SJSA1 (cell line): ENCODE data around the gene TWSG1. TPM values are rescaled to one million over a fixed set of nuclear protein-coding genes. Genes with fewer than 3 reads are reported as not detected.
"Not testable (repeated sequence)": the region's sequence is repeated elsewhere in the genome, so short reads cannot be mapped to it uniquely, and the experiment has no call there.

Experiments used
- DNase-seq, 2 experiments: peaks; one replicate each; pipeline ENCODE4 v3.0.0-alpha.2; 2015 to 2020; ENCODE audit warnings: low spot score in 2 of 2, low read depth in 1 of 2
- H3K27ac ChIP-seq: fragments of 250-450 bp; sonication (Bioruptor Pico); 2 replicates; pipeline ENCODE4 v1.5.1; 2020; ENCODE audit warnings: mild to moderate bottlenecking, moderate library complexity
- H3K27me3 ChIP-seq: fragments of 250-450 bp; sonication (Bioruptor Pico); replicated peaks from 2 replicates; pipeline ENCODE4 v1.5.1; 2020; ENCODE audit warnings: mild to moderate bottlenecking, moderate library complexity
- H3K36me3 ChIP-seq: fragments of 250-450 bp; sonication (Bioruptor Pico); 2 replicates; pipeline ENCODE4 v1.5.1; 2020; ENCODE audit warnings: mild to moderate bottlenecking
- H3K4me1 ChIP-seq: fragments of 250-450 bp; sonication (Bioruptor Pico); replicated peaks from 2 replicates; pipeline ENCODE4 v1.6.1; 2021; ENCODE audit warnings: mild to moderate bottlenecking
- H3K4me3 ChIP-seq: fragments of 250-450 bp; sonication (Bioruptor Pico); 2 replicates; pipeline ENCODE4 v1.5.1; 2020; ENCODE audit warnings: mild to moderate bottlenecking
- H3K9me3 ChIP-seq: fragments of 250-450 bp; sonication (Bioruptor Pico); replicated peaks from 2 replicates; pipeline ENCODE4 v1.5.1; 2020; ENCODE audit warnings: mild to moderate bottlenecking
- total RNA-seq: library from RNA; depleted of rRNA; stranded (reverse); fragments of >200 nt; shearing (Covaris generic); gene quantifications from 2 replicates; pipeline ENCODE4 v1.2.3, GENCODE V29; 2014

Gene TWSG1
- total RNA-seq, 1 experiment from 2014 or later: 153 TPM

DNA sequence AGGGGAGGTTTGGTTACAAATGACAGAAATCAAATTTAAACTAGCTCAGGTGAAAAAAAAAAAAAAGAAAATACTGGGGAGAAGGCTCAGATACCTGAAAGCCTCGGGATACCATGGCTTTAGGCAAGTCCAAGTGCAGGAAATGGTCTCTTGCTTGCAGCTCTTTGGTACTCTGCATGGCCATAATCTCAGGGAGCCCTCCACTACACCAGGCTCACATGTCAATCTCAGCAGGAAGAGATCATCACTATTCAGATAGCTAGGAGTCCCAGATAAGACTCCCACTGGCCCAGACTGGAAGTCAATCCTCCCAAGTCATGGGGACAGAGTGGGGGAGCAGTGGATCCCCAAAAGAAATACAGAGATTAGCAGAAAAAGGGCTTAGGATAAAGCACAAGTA lies 75.9 kb downstream of the TWSG1 start:
- Histone ChIP-seq H3K27me3 (no peaks in the 10 kb centered on the region), H3K4me1 (0 out of 2 replicates have a peak, but pooled peaks cover 3% of the 10 kb centered on the region), H3K9me3 (no peaks in the 10 kb centered on the region), H3K36me3 (no peaks in the 10 kb centered on the region), H3K4me3 (no peak overlapping the region), H3K27ac (no peak overlapping the region)
- DNase-seq: no peak

DNA sequence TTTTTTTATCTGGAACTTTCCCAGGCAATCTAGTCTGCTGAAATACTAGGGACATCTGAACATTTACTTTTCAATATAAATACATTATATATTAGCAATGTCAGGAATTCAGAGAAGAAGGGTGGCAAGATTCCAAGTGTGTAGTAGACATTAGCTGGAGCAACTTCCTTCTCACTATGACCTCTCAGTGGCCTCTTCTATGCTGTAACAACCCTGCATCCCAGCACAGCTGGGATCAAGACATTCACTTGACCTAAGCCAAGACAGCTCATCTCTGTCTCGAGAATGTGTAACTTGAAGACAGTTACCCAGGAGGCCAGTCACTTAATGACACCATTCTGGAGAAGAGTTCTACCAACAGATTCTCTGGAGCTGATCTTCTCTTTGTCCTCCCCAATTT lies 79.0 kb downstream of the TWSG1 start:
- no peak for DNase-seq

DNA sequence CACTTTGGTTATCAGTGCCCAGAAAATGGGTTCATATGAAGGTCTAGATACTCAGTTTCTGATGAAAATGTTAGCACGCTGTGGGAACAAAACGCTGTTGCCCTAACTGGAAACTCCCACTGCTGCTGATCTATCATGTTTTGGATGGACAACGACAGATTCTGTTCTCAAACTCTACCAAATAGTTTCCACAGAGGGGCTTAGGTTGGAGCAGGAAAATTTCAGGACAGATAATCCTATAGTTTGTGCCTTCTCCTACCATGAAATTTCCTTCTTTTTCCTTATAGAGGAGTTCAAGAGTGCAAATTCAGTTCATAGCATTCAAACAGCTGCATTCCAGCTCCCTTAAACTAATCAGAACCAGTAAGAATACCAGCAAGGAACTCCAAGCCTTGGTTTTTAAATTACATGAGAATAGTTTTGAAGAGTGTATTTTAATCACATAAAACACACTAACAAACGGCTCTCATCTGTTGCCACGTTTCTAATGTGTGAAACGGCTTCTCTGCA lies 82.0 kb downstream of the TWSG1 start:
- Histone ChIP-seq H3K27me3 (no peaks in the 10 kb centered on the region), H3K27ac (peak overlapping the region; percentile 48), H3K4me1 (peaks cover 29% of the 10 kb centered on the region), H3K36me3 (no peaks in the 10 kb centered on the region), H3K4me3 (no peak overlapping the region), H3K9me3 (no peaks in the 10 kb centered on the region)
- no peak for DNase-seq

More for the DNA sequence above, 79.0 kb downstream of the TWSG1 start:
- no peaks in the 10 kb centered on the region for H3K27me3 ChIP-seq
- H3K4me3 ChIP-seq: no peak overlapping the region
- no peak overlapping the region for H3K27ac ChIP-seq
- H3K4me1 ChIP-seq: peaks cover 22% of the 10 kb centered on the region
- no peaks in the 10 kb centered on the region for H3K9me3 ChIP-seq
- no peaks in the 10 kb centered on the region for H3K36me3 ChIP-seq

DNA sequence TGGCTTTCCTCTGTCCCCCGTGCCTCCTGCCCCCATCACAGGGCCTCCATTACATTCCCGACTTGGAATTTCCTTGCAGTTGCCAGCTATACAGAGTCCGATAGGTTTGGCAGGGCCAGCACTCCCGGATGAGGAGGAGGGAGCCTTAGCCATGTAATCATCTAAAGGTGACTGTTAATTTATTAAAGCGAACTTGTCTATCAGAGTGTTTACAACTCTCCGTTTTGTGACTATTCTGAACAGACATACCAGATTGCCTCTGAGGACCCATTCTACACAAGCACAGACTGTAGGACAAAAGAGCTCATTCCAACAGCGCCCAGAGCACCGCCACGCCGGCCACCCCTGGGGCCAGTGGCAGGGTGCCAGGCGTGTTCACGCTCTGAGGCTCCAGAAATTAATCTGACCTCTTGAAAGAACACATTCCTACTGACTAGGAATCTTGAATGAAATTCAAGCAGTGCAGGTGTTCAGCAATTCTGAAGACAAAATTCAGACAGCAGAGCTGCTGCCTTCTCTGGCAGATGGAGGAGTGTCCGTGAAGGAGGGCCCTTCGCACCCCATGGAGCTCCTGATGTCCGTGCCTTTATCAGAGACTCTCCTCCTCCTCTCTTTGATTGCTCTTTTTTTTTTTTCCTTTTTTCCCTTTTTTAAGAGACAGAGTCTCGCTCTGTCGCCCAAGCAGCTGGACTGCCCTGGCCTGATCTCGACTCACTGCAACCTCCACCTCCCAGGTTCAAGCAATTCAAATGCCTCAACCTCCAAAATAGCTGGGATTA lies 82.7 kb downstream of the TWSG1 start:
- DNase-seq: peak; percentile 67 to 82
- H3K27ac ChIP-seq: peak overlapping the region; percentile 48
- H3K27me3 ChIP-seq: no peaks in the 10 kb centered on the region
- peaks cover 29% of the 10 kb centered on the region for H3K4me1 ChIP-seq
- H3K4me3 ChIP-seq: no peak overlapping the region
- H3K36me3 ChIP-seq: no peaks in the 10 kb centered on the region
- H3K9me3 ChIP-seq: no peaks in the 10 kb centered on the region

DNA sequence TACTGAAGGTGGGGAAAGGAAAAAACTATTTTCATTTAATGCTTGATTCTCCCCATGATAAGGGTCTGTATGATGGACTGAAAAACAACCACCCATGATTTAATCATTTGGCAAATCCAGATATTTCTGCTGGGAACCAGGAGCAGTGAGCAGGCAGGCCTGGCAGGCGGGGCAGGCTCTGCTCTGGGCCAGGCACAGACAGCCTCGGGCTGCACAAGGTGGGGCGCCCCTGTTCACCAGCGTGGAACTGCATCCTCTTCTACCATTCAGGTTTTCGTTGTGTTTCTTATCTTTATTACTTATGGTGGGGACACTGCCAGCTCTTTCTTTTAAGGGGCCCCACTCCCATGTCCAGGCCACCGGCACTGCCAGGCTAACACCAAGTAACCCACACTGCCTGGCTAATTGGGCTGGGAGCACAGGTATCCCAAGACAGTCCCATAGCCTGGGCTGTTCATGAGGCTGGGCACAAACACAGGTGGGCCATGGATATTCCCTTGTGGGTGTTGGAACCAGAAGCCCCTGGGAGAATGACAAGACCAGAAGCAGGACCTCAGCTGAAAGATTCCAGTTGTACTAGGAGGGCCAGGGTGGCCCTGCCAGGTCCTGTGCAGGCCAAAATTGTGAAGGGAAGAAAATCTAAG lies 83.6 kb downstream of the TWSG1 start:
- H3K9me3 ChIP-seq: no peaks in the 10 kb centered on the region

DNA sequence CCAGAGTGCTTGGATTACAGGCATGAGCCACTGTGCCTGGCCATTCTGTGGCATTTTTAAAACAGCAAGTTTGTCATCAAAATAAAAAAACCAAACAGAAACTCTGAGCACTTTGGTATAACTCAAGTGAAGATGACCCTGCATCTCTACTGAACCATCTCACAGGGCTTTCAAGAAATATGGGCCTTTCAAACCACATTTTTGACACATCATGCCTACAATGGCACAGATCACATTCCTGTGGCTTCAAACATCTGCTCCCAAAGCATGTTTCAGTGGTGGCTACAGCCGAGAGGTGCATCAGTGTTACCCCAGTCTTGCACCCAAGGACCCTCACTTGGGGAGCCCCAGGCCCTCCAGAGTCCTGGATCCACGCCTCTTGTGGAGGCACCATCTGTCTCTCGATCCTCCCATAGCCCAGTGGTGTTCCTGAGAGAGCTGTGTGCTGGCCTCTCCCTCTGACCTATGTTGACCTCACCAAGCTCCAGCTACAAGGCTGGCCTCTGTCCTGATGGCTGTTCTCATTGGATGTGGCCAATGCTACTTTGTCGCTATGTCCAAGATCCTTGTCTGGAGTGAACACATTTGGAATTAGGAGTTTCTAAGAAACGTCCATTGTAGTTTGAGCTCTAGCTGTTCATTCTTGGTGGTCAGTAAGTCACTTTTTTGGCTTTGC lies 85.5 kb downstream of the TWSG1 start:
- Histone ChIP-seq H3K9me3 (no peaks in the 10 kb centered on the region), H3K36me3 (no peaks in the 10 kb centered on the region), H3K27ac (no peak overlapping the region), H3K4me3 (no peak overlapping the region), H3K4me1 (peaks cover 26% of the 10 kb centered on the region), H3K27me3 (no peaks in the 10 kb centered on the region)
- peak in 1 of 2 experiments; percentile 26 for DNase-seq

More for the DNA sequence above, 83.6 kb downstream of the TWSG1 start:
- peaks cover 29% of the 10 kb centered on the region for H3K4me1 ChIP-seq
- H3K27me3 ChIP-seq: no peaks in the 10 kb centered on the region
- H3K36me3 ChIP-seq: no peaks in the 10 kb centered on the region
- H3K27ac ChIP-seq: no peak overlapping the region
- no peak overlapping the region for H3K4me3 ChIP-seq
- no peak for DNase-seq

DNA sequence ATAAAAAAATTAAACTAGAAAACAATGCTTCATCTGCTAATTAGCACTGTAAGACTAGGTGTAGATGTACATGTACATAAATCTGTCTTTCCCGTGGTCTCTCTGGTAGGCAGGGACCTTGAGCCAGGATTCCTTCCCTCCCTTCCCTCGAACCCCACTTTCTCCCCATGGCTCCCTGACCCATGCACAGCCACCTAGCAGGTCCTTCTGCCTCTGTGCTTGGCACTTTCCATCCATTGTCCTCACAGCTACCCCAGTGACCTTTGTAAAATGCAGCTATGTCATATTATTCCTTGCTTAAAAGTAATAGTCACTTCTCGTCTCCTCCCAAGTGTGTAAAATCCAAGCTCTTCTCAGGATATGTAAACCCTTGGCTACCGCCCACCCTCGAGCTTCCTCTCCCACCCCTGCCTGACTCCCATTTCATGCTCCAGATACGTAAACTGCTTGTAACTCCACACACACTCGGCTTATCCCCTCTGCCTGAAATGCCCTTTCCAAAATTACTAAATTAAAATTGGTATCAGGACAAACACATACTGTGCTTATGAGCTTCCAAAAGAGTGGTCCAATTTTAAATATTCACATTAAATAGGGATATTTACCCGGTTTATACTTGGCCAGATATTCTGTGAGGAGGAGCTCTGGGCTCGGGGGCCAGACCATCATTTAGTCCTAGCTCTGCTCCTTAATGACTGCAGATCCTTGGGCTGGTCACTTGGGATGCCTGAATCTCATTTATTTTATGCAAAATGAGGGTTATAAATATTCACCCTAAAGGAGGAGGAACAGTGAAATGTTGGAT lies 86.7 kb downstream of the TWSG1 start:
- no peak overlapping the region for H3K27ac ChIP-seq
- peaks cover 22% of the 10 kb centered on the region for H3K4me1 ChIP-seq
- DNase-seq: no peak
- H3K36me3 ChIP-seq: no peaks in the 10 kb centered on the region
- no peak overlapping the region for H3K4me3 ChIP-seq
- H3K9me3 ChIP-seq: no peaks in the 10 kb centered on the region
- no peaks in the 10 kb centered on the region for H3K27me3 ChIP-seq

DNA sequence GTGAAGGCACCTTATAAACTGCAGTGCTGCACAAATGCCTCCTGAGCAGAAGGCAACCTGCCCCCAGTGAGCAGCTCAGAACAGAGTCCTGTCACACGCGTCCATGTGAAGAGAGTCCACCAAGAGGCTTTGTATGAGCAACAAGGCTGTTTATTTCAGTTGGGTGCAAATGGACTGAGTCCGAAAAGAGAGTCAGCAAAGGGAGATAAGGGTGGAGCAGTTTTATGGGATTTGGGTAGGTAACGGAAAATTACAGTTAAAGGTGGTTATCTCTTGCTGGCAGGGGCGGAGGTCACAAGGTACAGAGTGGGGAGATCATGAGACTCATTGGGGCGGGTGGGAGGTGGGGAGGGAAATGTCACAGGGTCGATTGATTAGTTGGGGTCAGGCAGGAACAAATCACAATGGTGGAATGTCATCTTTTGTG lies 87.3 kb downstream of the TWSG1 start:
- Histone ChIP-seq H3K27ac (no peak overlapping the region), H3K4me3 (no peak overlapping the region), H3K36me3 (no peaks in the 10 kb centered on the region), H3K4me1 (peaks cover 16% of the 10 kb centered on the region), H3K27me3 (no peaks in the 10 kb centered on the region), H3K9me3 (no peaks in the 10 kb centered on the region)
- no peak for DNase-seq

DNA sequence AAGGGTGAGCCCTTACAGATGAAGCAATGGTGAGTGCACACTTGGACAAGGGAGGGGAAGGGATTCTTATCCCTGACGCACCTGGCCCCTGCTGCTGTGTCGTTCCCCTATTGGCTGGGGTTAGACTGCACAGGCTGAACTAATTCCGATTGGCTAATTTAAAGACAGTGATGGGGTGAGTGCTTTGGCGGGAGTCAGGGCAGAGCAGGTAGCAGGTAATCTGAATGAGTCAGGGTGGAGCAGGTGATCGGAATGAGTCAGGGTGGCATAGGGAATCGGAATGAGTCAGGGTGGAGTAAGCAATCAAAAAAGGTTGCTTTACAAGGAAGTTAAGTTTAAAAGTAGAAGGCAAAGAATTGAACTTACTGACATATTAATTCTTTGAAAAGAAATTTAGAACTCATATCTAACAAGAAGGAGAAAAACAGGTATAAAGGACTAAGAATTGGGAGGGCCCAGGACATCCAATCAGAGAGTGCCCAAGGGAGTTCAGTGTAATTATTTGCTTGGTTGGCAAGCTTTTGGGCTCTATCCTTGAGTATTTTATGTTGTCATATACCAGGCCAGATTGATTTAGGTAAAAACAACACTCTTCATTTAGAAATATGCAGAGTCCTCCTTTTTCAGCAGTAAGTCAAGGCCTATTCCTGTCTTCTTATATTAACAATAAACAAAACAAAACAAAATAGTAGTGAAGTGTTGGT lies 88.4 kb downstream of the TWSG1 start:
- no peak overlapping the region for H3K27ac ChIP-seq
- H3K4me3 ChIP-seq: no peak overlapping the region
- no peaks in the 10 kb centered on the region for H3K36me3 ChIP-seq
- DNase-seq: no peak
- H3K9me3 ChIP-seq: no peaks in the 10 kb centered on the region; the same call in 1 of the 2 replicates
- H3K4me1 ChIP-seq: peaks cover 7% of the 10 kb centered on the region; the same call in 1 of the 2 replicates
- H3K27me3 ChIP-seq: no peaks in the 10 kb centered on the region

DNA sequence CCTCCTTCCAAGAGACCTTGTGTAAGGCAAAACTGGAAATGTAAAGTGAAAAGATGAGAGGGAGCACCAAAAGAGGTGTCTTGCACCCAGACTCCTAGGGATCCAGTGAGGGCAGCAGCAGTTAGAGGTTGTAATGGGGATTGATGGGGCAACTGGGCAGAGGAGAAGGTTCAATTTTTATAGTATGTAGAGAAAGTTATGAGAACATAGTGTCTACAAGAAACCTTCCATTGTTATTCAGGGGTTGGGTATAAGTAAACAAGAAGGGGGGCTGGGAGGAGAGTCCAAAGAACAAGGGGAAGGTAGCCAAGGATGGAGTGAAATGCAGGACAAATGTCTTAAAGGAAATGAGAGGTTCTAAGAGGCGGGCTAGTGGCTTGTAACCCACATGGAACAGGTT lies 89.1 kb downstream of the TWSG1 start:
- H3K36me3 ChIP-seq, H3K27me3 ChIP-seq, H3K27ac ChIP-seq, H3K4me3 ChIP-seq, H3K4me1 ChIP-seq, DNase-seq, H3K9me3 ChIP-seq: not testable (repeated sequence)

DNA sequence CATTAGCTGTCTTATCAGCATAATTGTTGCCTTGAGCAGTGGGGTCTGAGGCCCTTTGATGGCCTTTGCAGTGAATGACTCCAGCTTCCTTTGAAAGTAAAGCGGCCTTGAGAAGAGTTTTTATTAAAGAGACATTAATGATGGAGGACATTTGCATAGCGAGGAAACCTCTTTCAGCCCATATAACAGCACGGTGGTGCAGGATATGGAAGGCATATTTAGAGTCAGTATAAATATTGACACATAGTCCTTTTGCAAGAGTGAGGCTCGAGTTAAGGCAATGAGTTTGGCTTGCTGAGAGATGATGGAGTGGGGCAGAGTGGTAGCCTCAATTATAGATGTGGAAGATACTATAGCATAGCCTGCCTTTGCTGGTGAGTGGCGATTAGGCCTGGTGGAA lies 89.7 kb downstream of the TWSG1 start:
- not testable (repeated sequence) for H3K36me3 ChIP-seq

DNA sequence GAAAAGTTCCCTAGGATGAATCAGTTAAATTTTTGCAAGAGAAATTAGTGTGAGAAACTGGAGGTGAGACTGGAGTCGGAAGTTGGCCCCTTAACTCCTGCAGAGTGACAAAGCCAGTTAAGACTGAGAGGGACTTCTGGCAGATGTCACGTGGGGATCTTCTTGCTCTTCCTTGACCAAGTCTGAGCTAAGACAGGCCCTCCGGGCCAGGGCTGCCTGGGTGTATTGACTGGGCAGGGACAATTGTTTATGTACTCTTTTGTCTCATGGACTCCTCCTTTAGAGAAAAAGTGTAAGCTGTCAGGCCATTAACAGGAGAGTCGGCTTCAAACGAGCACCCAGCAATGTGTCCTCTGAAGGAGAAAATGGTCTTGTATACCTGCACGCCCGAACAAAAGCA lies 92.2 kb downstream of the TWSG1 start:
- H3K9me3 ChIP-seq: no peaks in the 10 kb centered on the region; the same call in 1 of the 2 replicates
- H3K27ac ChIP-seq: no peak overlapping the region
- no peaks in the 10 kb centered on the region for H3K27me3 ChIP-seq
- no peaks in the 10 kb centered on the region for H3K36me3 ChIP-seq
- DNase-seq: no peak
- peaks cover 7% of the 10 kb centered on the region for H3K4me1 ChIP-seq
- H3K4me3 ChIP-seq: no peak overlapping the region

More for the DNA sequence above, 89.7 kb downstream of the TWSG1 start:
- H3K27ac ChIP-seq, H3K27me3 ChIP-seq, H3K9me3 ChIP-seq, H3K4me3 ChIP-seq, DNase-seq: not testable (repeated sequence)
- H3K4me1 ChIP-seq: peaks cover 11% of the 10 kb centered on the region

DNA sequence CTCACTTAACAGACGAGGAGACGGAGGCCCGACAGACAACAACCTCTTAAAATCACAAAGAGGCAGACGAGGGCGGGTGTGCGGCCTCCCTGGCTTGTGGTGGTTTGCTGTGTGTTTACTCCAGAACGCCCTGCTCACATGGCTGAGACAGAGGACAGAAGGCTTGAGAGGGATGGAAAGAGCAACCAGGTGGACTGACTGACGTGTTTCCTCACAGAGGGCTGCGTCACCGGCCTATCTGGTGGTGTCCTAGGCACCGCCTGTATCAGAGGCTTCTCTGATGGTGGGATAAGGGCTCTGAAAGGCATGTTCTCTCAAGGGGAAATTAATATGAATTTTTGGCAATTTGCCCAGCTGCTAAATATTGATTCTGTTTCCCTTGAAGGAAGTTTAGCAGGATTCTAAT lies 93.7 kb downstream of the TWSG1 start:
- no peak for DNase-seq
- no peaks in the 10 kb centered on the region for H3K36me3 ChIP-seq
- H3K27ac ChIP-seq: no peak overlapping the region
- H3K4me3 ChIP-seq: no peak overlapping the region
- peaks cover 7% of the 10 kb centered on the region for H3K4me1 ChIP-seq
- no peaks in the 10 kb centered on the region; the same call in 1 of the 2 replicates for H3K9me3 ChIP-seq
- H3K27me3 ChIP-seq: no peaks in the 10 kb centered on the region
